ENCODE measurements around the gene CADM4. TPM values are rescaled to one million over a fixed set of nuclear protein-coding genes. Genes with fewer than 3 reads are reported as not detected.

The CADM4 gene
- total and polyA plus RNA-seq, 4 donors: 5.9 to 12.2 (median 7.5) TPM

DNA sequence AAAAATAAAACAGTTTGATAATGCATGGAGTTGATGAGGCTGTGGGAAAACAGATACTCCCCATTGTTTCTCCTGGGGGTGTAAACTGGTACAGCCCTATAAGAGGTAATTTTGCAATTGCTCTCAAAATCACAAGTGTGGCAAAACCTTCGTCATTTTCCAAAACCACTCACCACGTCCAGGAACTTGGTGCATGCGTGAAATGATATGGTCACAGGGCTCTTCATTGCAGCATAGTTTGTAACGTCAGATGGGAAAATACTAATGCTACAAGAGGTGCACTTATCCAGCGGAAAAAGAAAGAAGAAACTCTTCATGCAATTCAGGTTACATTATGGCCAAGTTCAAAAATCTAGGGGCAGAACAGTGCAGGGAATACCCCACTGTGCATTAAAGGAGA is 42.2 kb upstream of the CADM4 start:
- WGBS, 2 donors: 30 to 62% methylated on average over 5 of the region's 5 CpGs
- ATAC-seq (ENCODE audit: insufficient read depth, low FRiP score) (no peak), DNase-seq (no peak)
- Histone ChIP-seq H3K36me3 (ENCODE audit: control insufficient read depth in 4 of 4, insufficient read depth in 4 of 4, low read length in 4 of 4) (no peaks in the 10 kb centered on the region), H3K27me3 (ENCODE audit: control insufficient read depth in 3 of 3, insufficient read depth in 3 of 3, low read length in 2 of 3) (no peaks in the 10 kb centered on the region), H3K9me3 (ENCODE audit: control insufficient read depth in 4 of 4, insufficient read depth in 3 of 4, low read length in 3 of 4) (no peaks in the 10 kb centered on the region), H3K9ac (ENCODE audit: insufficient read depth in 1 of 2, low read length in 2 of 2) (no peak overlapping the region), H3K4me3 (no peak overlapping the region), H3K27ac (ENCODE audit: low read depth in 1 of 2, low read length in 1 of 2) (no peak overlapping the region), H3K4me1 (ENCODE audit: control insufficient read depth in 5 of 5, insufficient read depth in 5 of 5, low read length in 5 of 5) (no peaks in the 10 kb centered on the region)
- no peak for TF ChIP-seq CTCF (IDR thresholded peaks at IDR 0.05; ENCODE audit: control extremely low read depth, extremely low read depth)

- Histone ChIP-seq H3K4me3 (no peak overlapping the region), H3K36me3 (ENCODE audit: control insufficient read depth in 4 of 4, insufficient read depth in 4 of 4, low read length in 4 of 4) (no peaks in the 10 kb centered on the region), H3K4me1 (ENCODE audit: control insufficient read depth in 5 of 5, insufficient read depth in 5 of 5, low read length in 5 of 5) (no peaks in the 10 kb centered on the region), H3K27me3 (ENCODE audit: control insufficient read depth in 3 of 3, insufficient read depth in 3 of 3, low read length in 2 of 3) (peaks cover 0 to 4% (median 0%) of the 10 kb centered on the region in 3 donors), H3K27ac (ENCODE audit: low read depth in 1 of 2, low read length in 1 of 2) (no peak overlapping the region), H3K9me3 (ENCODE audit: control insufficient read depth in 4 of 4, insufficient read depth in 3 of 4, low read length in 3 of 4) (no peaks in the 10 kb centered on the region), H3K9ac (ENCODE audit: insufficient read depth in 1 of 2, low read length in 2 of 2) (no peak overlapping the region)
- no peak for TF ChIP-seq CTCF (IDR thresholded peaks at IDR 0.05; ENCODE audit: control extremely low read depth, extremely low read depth)
- ATAC-seq (ENCODE audit: insufficient read depth, low FRiP score) (no peak), DNase-seq (no peak)
- WGBS, 2 donors: 94 to 97% methylated on average over 11 of the region's 11 CpGs
These were observed 39.0 kb upstream of the CADM4 start for GRCh38 chr19:43678512-43679261.

DNA sequence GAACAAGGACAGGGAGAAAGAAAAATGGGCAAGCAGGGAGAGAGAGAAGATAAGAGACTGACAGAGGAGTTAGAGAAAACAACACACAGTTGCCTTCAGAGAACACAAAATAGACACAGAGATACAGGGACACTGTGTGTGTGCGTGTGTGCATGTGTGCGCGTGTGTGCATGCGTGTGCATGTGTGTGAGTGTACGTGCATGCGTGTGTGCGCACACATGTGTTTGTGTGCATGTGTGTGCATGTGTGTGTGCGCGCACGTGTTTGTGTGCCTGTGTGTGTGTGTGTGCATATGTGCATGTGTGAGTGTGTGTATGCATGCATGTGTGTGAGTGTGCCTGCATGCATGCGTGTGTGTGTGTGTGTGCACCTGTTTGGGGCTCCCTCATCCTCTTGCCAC is 36.3 kb upstream of the CADM4 start:
- no peak overlapping the region for H3K9ac ChIP-seq (ENCODE audit: insufficient read depth in 1 of 2, low read length in 2 of 2)
- no peaks in the 10 kb centered on the region for H3K4me1 ChIP-seq (ENCODE audit: control insufficient read depth in 5 of 5, insufficient read depth in 5 of 5, low read length in 5 of 5)
- peaks cover 0 to 4% (median 0%) of the 10 kb centered on the region in 3 donors for H3K27me3 ChIP-seq (ENCODE audit: control insufficient read depth in 3 of 3, insufficient read depth in 3 of 3, low read length in 2 of 3)
- 85 to 90% methylated on average over 11 of the region's 11 CpGs for WGBS, 2 donors
- no peaks in the 10 kb centered on the region for H3K9me3 ChIP-seq (ENCODE audit: control insufficient read depth in 4 of 4, insufficient read depth in 3 of 4, low read length in 3 of 4)
- H3K4me3 ChIP-seq: no peak overlapping the region
- no peak overlapping the region for H3K27ac ChIP-seq (ENCODE audit: low read depth in 1 of 2, low read length in 1 of 2)
- DNase-seq (no peak), ATAC-seq (ENCODE audit: insufficient read depth, low FRiP score) (no peak)
- TF ChIP-seq CTCF (IDR thresholded peaks at IDR 0.05; ENCODE audit: control extremely low read depth, extremely low read depth): no peak
- no peaks in the 10 kb centered on the region for H3K36me3 ChIP-seq (ENCODE audit: control insufficient read depth in 4 of 4, insufficient read depth in 4 of 4, low read length in 4 of 4)
